GM19238 (cell line): ENCODE results near the gene SERINC2.
"Not testable (repeated sequence)": the region's sequence is repeated elsewhere in the genome, so short reads cannot be mapped to it uniquely, and the experiment has no call there.

Source experiments
- DNase-seq: peaks from one replicate; pipeline ENCODE4 v3.0.0; 2011; ENCODE audit warnings: low spot score; ENCODE audit not compliant: insufficient read length

The SERINC2 gene

GRCh38 chr1:31414980-31415370 lies 2.0 kb downstream of the SERINC2 start:
- no peak for DNase-seq

- DNase-seq = no peak
Observed at GRCh38 chr1:31415658-31416057, 2.6 kb downstream of the SERINC2 start.

GRCh38 chr1:31416101-31416736 lies 3.2 kb downstream of the SERINC2 start:
- no peak for DNase-seq

- no peak for DNase-seq
Observed at GRCh38 chr1:31417148-31417547, 4.1 kb downstream of the SERINC2 start.

- DNase-seq = no peak
Observed at GRCh38 chr1:31418626-31419323, 5.8 kb downstream of the SERINC2 start.

GRCh38 chr1:31420716-31421115 lies 7.7 kb downstream of the SERINC2 start:
- no peak for DNase-seq

- no peak for DNase-seq
Observed at GRCh38 chr1:31421371-31422040, 8.5 kb downstream of the SERINC2 start.

- DNase-seq = peak; percentile 41
Observed at GRCh38 chr1:31422505-31423319, 9.7 kb downstream of the SERINC2 start.

- DNase-seq = peak; percentile 80
Observed at GRCh38 chr1:31423418-31423947, 10.5 kb downstream of the SERINC2 start.

GRCh38 chr1:31424568-31424967 lies 11.6 kb downstream of the SERINC2 start:
- no peak for DNase-seq

GRCh38 chr1:31425301-31426081 lies 12.5 kb downstream of the SERINC2 start:
- DNase-seq = no peak

GRCh38 chr1:31426249-31426922 lies 13.4 kb downstream of the SERINC2 start:
- no peak for DNase-seq

- no peak for DNase-seq
Observed at GRCh38 chr1:31427322-31427721, 14.3 kb downstream of the SERINC2 start.

GRCh38 chr1:31428436-31429221 lies 15.6 kb downstream of the SERINC2 start:
- no peak for DNase-seq

GRCh38 chr1:31429583-31429982 lies 16.6 kb downstream of the SERINC2 start:
- no peak for DNase-seq

GRCh38 chr1:31431351-31432257 lies 18.6 kb downstream of the SERINC2 start:
- DNase-seq = not testable (repeated sequence)

- no peak for DNase-seq
Observed at GRCh38 chr1:31432592-31433395, 19.8 kb downstream of the SERINC2 start.
